GM12874 (cell line): Measurements from ENCODE around the gene SLAMF1.

Experiments
- TF ChIP-seq, protein P1 (sequence below): IDR thresholded peaks from 2 replicates; pipeline ENCODE4 v1.5.1; 2011; ENCODE audit warnings: low read depth, mild to moderate bottlenecking, control low read depth, low read length, moderate library complexity; ENCODE audit not compliant: insufficient read depth

Gene SLAMF1, protein sequence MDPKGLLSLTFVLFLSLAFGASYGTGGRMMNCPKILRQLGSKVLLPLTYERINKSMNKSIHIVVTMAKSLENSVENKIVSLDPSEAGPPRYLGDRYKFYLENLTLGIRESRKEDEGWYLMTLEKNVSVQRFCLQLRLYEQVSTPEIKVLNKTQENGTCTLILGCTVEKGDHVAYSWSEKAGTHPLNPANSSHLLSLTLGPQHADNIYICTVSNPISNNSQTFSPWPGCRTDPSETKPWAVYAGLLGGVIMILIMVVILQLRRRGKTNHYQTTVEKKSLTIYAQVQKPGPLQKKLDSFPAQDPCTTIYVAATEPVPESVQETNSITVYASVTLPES

DNA sequence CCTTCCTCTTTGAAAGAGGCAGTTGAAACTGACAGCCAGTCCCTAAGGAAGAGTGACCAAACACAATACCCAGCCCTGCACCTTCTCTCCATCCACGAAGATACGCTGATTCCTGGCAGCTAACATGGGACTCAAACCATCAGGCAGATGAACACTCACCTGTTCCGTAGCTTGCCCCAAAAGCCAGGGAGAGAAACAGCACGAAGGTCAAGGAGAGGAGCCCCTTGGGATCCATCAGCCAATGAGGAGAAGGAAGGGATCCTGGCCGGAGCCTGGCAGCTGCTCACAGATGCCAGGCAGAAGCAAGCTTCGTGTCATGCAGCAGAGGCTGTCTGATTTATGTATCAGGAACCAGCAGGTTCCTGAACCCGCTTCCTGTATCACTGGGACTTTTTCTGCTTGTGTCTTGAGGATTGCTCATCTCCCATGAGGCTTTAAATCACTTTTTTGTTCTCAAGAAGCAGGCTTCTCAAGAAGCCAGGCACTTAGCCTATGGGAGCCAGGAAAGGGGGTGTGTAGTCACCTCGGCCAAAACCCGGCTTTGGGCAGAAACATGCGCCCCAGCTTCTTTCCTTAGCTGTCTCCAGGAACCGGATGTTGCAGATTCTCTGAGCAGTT is at the start of gene SLAMF1:
Gene SLAMF1 (minus strand): TSS at position 334 of the 618 bp plus-strand sequence. CDS start 99 bp downstream, at position 235.
- TF ChIP-seq, protein P1, sequence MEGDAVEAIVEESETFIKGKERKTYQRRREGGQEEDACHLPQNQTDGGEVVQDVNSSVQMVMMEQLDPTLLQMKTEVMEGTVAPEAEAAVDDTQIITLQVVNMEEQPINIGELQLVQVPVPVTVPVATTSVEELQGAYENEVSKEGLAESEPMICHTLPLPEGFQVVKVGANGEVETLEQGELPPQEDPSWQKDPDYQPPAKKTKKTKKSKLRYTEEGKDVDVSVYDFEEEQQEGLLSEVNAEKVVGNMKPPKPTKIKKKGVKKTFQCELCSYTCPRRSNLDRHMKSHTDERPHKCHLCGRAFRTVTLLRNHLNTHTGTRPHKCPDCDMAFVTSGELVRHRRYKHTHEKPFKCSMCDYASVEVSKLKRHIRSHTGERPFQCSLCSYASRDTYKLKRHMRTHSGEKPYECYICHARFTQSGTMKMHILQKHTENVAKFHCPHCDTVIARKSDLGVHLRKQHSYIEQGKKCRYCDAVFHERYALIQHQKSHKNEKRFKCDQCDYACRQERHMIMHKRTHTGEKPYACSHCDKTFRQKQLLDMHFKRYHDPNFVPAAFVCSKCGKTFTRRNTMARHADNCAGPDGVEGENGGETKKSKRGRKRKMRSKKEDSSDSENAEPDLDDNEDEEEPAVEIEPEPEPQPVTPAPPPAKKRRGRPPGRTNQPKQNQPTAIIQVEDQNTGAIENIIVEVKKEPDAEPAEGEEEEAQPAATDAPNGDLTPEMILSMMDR: no peak

DNA sequence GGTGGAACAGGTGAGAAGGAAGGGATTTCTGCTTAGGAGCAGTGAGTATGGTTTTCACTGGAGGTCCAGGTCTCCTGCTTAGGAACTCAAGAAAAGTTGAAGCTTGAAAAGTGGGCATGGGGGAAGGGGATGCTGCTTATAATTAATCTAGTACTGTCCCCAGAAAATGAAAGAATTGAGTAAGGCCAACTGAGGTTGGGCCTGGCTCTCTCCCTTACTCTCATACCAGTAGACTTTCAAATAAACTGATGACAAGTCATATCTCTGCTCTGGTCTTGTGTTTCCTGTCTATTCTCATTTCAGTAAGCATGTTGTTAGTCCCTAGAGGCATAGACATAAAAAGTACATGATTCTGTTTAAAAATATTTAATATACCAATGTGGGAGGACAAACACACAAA is 38.4 kb upstream of the SLAMF1 start:
- TF ChIP-seq, protein P1: no peak

DNA sequence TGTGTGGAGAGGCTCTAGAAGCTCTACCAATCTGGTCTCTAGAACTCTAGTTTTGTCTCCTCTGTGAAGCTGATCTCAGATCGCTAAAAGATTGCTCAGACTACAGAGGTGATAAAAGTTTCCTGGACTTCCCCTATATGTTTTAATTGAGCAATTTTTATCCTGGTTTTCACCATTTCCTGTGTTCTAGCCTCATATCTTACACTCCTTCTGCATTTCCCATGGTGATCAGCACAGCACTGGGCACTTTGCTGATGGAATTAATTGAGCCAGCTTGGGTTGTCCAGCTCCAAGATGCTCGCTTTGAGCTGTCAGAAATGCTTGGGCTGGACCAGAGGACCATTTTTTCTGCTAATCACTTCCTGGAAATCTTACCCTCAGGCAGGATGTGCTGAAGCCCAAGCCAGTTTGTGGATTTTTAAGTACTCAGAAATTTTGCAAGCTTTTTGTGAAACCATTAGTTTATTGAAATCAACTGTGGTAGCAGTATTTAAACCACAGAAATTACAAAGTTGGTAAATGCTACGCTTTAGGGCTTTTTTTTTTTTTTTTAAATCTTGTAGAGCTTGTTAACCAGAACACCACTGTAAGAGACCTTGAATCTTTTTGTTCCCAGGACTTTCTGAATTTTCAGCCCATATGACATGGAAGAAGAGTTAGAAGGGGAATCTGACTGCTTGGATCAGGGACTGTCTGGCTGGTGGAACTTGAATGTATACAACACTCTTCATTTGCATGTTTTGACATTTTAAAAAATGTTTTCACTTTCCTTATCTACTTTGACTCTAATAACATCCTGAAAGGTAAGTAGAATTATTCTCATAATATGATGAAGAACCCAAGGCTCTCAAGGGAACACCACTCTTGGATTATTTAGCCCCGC is 36.4 kb upstream of the SLAMF1 start:
- TF ChIP-seq, protein P1: no peak

DNA sequence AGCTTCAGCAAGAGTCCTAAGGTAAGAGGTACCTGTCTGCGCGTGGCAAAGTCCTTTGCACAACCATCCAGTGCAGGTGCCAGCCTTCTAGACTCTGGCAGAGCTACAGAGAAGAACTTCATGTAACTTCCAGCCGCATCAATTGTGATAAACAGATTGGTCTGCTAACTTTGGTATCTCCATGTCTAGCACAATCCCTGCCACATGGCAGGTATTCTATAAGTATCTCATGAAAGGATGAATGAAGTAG is 35.0 kb upstream of the SLAMF1 start:
- TF ChIP-seq, protein P1: no peak

DNA sequence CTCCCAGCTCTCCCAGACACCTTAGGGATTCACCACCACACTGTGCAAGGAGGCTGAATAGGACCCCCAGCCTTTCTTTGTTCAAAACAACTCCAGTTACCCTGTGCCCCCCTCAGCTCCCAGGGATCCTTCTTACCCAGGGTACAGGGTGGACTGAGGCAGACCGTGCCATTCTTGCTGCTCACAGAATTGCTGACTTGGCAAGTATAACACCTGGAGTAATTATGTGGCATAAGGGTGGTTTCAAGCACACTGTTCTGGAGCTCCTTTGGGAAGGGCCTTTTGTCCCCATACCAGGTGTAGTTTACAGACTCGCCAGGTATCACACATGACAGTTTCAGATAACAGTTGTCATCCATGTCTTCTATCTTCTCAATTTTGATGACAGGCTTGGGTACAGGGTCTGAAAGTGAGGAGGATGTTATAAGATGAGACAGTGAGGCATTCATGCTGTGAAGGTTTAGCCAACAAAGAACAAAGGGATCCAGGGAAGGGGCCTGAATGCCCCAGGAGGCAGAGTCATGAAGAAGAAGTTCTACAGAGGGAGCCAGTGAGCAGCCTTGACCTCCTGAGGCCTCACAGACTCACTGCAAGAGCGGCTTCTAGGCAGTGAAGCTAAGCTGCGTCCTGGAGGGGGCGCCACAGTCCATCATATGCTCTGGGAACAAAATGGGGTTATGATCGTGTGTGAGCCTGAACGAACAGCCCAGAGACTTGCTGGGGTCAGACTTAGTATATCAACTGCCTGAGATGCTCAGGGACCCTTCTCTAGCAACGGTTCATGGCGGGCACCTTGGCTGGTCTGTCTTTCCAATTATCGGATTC is 34.4 kb upstream of the SLAMF1 start:
- TF ChIP-seq, protein P1: peak; percentile 93

DNA sequence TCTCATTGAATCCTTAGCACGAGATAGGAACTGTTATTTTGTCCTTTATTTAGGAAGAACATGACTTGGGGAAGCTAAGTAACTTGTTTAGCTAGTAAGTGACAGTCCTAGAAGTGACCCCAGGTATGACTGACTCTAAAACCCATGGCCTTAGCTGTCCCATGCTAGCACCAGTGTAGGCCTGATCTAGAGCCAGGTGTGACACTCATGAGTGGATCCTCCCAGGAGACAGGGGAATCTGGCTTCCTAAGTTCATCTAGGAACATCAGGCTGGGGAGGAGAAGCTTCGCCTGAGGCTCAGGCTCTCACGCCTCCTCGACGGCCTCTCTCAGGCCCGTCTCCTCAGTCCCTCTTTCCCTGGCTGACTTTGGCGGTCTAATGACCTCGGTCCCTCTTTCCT is 33.6 kb upstream of the SLAMF1 start:
- TF ChIP-seq, protein P1: no peak

DNA sequence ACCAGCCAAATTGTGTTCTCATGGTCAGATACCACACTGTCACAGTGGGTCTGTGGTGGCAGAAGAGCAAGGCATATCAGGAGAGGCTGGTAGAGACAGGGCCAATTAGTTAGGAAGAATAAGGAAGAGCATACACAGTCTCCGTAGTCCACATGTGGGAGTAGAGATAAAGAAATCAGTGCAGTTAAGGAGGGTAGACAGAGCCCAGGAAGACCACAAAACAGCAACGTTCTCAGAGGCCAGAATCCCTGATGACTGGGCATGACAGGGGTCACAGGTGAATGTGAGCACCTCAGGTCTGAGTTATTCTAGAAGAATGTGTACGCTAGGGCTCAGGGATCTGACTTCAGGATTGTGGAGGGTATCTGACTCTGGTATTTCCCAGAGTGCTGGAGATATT is 33.0 kb upstream of the SLAMF1 start:
- TF ChIP-seq, protein P1: no peak
